Endodermal cell (in vitro differentiated cells): Measurements from ENCODE around the gene NKD2. TPM values are rescaled to one million over a fixed set of nuclear protein-coding genes. Genes with fewer than 3 reads are reported as not detected.

Experiments used
- DNase-seq: peaks from one replicate; pipeline ENCODE4 v3.0.0-alpha.2; 2017
- H3K27ac ChIP-seq: 2 replicates; pipeline ENCODE4 v1.5.1; 2013; ENCODE audit warnings: mild to moderate bottlenecking, low read depth, low read length, moderate library complexity
- H3K27me3 ChIP-seq: 2 replicates; pipeline ENCODE4 v1.6.1; 2013; ENCODE audit warnings: mild to moderate bottlenecking, low read length, moderate library complexity; ENCODE audit not compliant: insufficient read depth, control insufficient read depth, poor library complexity, severe bottlenecking
- H3K36me3 ChIP-seq: 2 replicates; pipeline ENCODE4 v1.7.0; 2013; ENCODE audit warnings: mild to moderate bottlenecking, low read length, moderate library complexity; ENCODE audit not compliant: control insufficient read depth, insufficient read depth
- H3K4me1 ChIP-seq: one replicate; pipeline ENCODE4 v1.7.0; 2013; ENCODE audit warnings: low read length; ENCODE audit not compliant: control insufficient read depth, insufficient read depth
- H3K4me3 ChIP-seq: 2 replicates; pipeline ENCODE4 v1.5.1; 2013; ENCODE audit warnings: mild to moderate bottlenecking, low read length, moderate library complexity
- H3K9ac ChIP-seq: 2 replicates; pipeline ENCODE4 v1.6.1; 2013; ENCODE audit warnings: mild to moderate bottlenecking, low read length, moderate library complexity; ENCODE audit not compliant: poor library complexity, severe bottlenecking; ENCODE audit errors: extremely low read depth
- H3K9me3 ChIP-seq: 2 replicates; pipeline ENCODE4 v1.6.1; 2013; ENCODE audit warnings: mild to moderate bottlenecking, low read length, moderate library complexity; ENCODE audit not compliant: control insufficient read depth
- H3K27ac Mint-ChIP-seq: 2 replicates; pipeline ENCODE4 v1.8.0; 2020; ENCODE audit warnings: mixed read lengths
- H3K27me3 Mint-ChIP-seq: 2 replicates; pipeline ENCODE4 v1.8.0; 2021; ENCODE audit warnings: mild to moderate bottlenecking, mixed read lengths; ENCODE audit not compliant: insufficient read depth
- H3K36me3 Mint-ChIP-seq: 2 replicates; pipeline ENCODE4 v1.8.0; 2020; ENCODE audit warnings: low read depth, mixed read lengths
- H3K4me1 Mint-ChIP-seq: 2 replicates; pipeline ENCODE4 v1.8.0; 2020; ENCODE audit warnings: mixed read lengths
- H3K4me3 Mint-ChIP-seq: 2 replicates; pipeline ENCODE4 v1.8.0; 2020; ENCODE audit warnings: mild to moderate bottlenecking, moderate library complexity, mixed read lengths
- H3K9me3 Mint-ChIP-seq: 2 replicates; pipeline ENCODE4 v1.8.0; 2020; ENCODE audit warnings: mild to moderate bottlenecking, mixed read lengths
- WGBS, 2 experiments: methylation state at CpG; one replicate each; pipeline versions ENCODE4 v1.1.5 to v1.1.7; 2013; ENCODE audit warnings: missing lambda C conversion rate in 2 of 2, mixed read lengths in 1 of 2; ENCODE audit not compliant: insufficient coverage in 1 of 2, insufficient read length in 1 of 2; 5-methylcytosine and 5-hydroxymethylcytosine counted together
- total RNA-seq, 2 donors: library from RNA; stranded (reverse); fragmentation: NEBNext Ultra II Directional in 1 of 2; extraction: Animal tissue kit (Norgen Biotek cat#: 25700) in 1 of 2; gene quantifications; 2 replicates in 1 of 2; 3 replicates in 1 of 2; pipeline ENCODE4 v1.2.1, GENCODE V29; 2021
- TF ChIP-seq, protein P1 (sequence below): fragments of 200-600 bp; sonication (generic); conservative IDR thresholded peaks from 2 replicates; pipeline ENCODE4 v1.5.0; 2021; ENCODE audit warnings: antibody characterized with exemption, mild to moderate bottlenecking

The NKD2 gene
- total RNA-seq, 2 donors from 2014 or later = 11.2 to 13.9 TPM

DNA sequence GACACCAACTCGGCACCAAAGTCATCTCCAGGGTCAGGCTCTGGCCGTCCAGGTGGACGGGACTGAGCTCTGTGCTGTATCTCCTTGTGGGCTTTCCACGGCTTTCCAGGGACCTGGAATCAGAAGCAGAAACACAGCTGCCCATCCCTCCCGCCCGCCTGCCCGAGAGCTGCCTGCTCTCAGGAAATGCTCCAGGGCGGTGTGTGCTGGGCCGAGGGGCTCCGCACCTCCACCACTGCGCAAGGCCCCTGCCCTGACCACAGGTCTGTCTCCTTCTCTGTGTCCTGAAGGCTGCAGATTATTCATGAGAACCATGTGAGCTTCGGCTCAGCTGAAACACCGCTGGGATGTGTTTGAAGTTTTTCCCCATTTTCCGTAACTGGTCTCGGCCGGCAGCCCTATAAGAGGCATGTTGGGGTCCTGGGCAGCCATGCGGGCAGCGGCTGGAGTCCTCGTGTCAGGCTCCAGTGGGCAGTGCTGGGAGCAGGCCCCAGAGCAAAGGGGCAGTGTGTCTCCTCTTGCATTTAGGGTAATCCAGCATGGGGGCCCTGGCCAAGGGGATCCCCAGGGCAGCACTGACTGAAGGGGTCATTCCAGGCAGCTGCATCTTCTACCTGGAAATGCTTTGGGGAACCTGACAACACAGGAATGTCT is 22.8 kb downstream of the NKD2 start:
- H3K36me3 ChIP-seq = no peaks in the 10 kb centered on the region
- H3K36me3 Mint-ChIP-seq = peaks cover 6% of the 10 kb centered on the region
- no peak overlapping the region for H3K4me3 ChIP-seq
- no peaks in the 10 kb centered on the region for H3K4me1 Mint-ChIP-seq
- peaks cover 2% of the 10 kb centered on the region for H3K9me3 Mint-ChIP-seq
- 91 to 93% methylated on average over 16 to 19 of the region's 19 CpGs for WGBS, 2 experiments
- H3K27me3 Mint-ChIP-seq = no peaks in the 10 kb centered on the region
- no peak for DNase-seq
- no peaks in the 10 kb centered on the region for H3K9me3 ChIP-seq
- no peak overlapping the region for H3K9ac ChIP-seq
- H3K27ac ChIP-seq = peak overlapping the region; percentile 32
- H3K27me3 ChIP-seq = no peaks in the 10 kb centered on the region
- TF ChIP-seq, protein P1, sequence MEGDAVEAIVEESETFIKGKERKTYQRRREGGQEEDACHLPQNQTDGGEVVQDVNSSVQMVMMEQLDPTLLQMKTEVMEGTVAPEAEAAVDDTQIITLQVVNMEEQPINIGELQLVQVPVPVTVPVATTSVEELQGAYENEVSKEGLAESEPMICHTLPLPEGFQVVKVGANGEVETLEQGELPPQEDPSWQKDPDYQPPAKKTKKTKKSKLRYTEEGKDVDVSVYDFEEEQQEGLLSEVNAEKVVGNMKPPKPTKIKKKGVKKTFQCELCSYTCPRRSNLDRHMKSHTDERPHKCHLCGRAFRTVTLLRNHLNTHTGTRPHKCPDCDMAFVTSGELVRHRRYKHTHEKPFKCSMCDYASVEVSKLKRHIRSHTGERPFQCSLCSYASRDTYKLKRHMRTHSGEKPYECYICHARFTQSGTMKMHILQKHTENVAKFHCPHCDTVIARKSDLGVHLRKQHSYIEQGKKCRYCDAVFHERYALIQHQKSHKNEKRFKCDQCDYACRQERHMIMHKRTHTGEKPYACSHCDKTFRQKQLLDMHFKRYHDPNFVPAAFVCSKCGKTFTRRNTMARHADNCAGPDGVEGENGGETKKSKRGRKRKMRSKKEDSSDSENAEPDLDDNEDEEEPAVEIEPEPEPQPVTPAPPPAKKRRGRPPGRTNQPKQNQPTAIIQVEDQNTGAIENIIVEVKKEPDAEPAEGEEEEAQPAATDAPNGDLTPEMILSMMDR = no peak
- H3K4me1 ChIP-seq = no peaks in the 10 kb centered on the region
- H3K4me3 Mint-ChIP-seq = no peak overlapping the region
- no peak overlapping the region for H3K27ac Mint-ChIP-seq

DNA sequence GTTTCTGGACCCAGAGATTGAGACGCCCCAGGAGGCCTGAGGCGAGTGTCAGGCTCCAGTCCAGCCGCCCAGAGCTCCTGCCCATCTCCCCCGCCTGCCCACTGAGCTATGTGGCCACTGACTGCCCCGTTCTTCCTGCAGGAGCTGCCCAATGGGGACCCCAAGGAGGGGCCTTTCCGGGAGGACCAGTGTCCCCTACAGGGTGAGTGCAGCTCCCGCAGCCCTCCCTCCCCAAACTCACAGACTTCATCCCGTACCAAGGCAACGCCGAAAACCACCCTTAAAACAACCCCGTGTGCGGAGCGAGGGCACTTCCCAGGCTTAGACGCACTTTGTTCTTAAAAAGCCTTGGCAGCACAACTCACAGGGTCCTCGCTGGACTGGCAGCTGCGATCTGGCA is 23.4 kb downstream of the NKD2 start:
- Mint-ChIP-seq H3K9me3 (no peaks in the 10 kb centered on the region), H3K36me3 (peaks cover 6% of the 10 kb centered on the region), H3K27ac (no peak overlapping the region), H3K4me1 (no peaks in the 10 kb centered on the region), H3K4me3 (no peak overlapping the region), H3K27me3 (no peaks in the 10 kb centered on the region)
- H3K27me3 ChIP-seq = no peaks in the 10 kb centered on the region
- TF ChIP-seq, protein P1 = no peak
- no peak overlapping the region for H3K27ac ChIP-seq
- H3K9me3 ChIP-seq = no peaks in the 10 kb centered on the region
- no peak overlapping the region for H3K9ac ChIP-seq
- no peaks in the 10 kb centered on the region for H3K36me3 ChIP-seq
- H3K4me1 ChIP-seq = no peaks in the 10 kb centered on the region
- DNase-seq = no peak
- WGBS, 2 experiments = 85 to 91% methylated on average over 6 to 16 of the region's 16 CpGs
- H3K4me3 ChIP-seq = no peak overlapping the region

- Histone ChIP-seq H3K27me3 (no peaks in the 10 kb centered on the region), H3K27ac (no peak overlapping the region), H3K9ac (no peak overlapping the region), H3K4me3 (no peak overlapping the region), H3K36me3 (no peaks in the 10 kb centered on the region), H3K4me1 (no peaks in the 10 kb centered on the region), H3K9me3 (no peaks in the 10 kb centered on the region)
- H3K36me3 Mint-ChIP-seq = peaks cover 6% of the 10 kb centered on the region
- DNase-seq = no peak
- no peak overlapping the region for H3K4me3 Mint-ChIP-seq
- H3K27ac Mint-ChIP-seq = no peak overlapping the region
- H3K9me3 Mint-ChIP-seq = no peaks in the 10 kb centered on the region
- H3K4me1 Mint-ChIP-seq = no peaks in the 10 kb centered on the region
- TF ChIP-seq, protein P1 = no peak
- WGBS, 2 experiments = 92 to 100% methylated on average over 10 to 14 of the region's 14 CpGs
- H3K27me3 Mint-ChIP-seq = no peaks in the 10 kb centered on the region
Measured at GRCh38 chr5:1032551-1033027, 24.0 kb downstream of the NKD2 start.
